Measurements from ENCODE around the gene RNF141.

The RNF141 gene

DNA sequence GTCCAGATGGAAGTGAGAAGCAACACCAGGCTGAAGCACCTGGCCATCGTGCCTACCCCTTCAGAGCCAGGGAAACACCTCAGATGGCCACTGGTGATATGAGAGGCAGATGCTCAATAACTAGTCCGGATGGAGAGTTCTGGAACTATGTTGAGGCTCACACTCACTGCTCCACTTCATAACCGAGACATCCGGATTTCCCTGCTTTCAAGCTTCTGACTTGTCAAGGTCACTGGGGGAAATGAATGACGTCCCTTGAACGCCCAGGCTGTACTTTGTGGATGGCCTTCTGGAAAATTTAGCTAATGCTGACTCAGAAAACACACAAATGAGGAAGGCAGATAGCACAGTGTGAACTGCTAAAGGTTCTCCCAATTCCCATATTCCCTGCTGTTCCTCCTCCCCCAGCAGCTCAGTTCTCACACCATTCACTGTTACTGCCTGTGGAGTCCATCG is 27.5 kb upstream of the RNF141 start, which contains the start of gene LYVE1:
LYVE1 (minus strand) TSS at position 180 of the 456 bp plus-strand sequence; CDS start at position 47, 133 bp downstream.
- Mint-ChIP-seq H3K36me3 (ENCODE audit: low read depth) (no peaks in the 10 kb centered on the region), H3K9me3 (no peaks in the 10 kb centered on the region), H3K4me1 (ENCODE audit: low read depth) (no peaks in the 10 kb centered on the region), H3K27ac (no peak within 1 kb of the TSS), H3K4me3 (no peak within 1 kb of the TSS), H3K27me3 (ENCODE audit: low read depth) (peaks cover 11% of the 10 kb centered on the region)
- DNase-seq (ENCODE audit: low spot score): no peak

DNA sequence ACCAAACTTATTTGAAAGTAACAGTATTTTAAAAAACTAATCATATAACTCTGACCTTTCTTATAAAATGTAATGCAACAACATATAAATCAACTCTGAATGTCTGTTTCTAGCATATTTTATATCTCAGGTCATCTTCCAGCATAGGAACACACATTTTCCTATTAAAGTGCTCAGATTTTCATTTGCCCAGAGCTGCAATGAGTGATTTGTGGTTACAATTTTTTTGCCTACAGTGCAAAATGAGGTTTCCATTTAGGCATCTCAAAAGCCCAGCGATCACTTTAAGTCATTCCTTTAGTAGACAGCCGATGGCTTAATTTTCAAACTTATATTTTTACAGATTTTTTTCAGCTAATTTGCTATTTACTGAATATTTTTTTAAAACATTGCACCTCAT is 26.5 kb upstream of the RNF141 start:
- no peak overlapping the region for H3K4me3 Mint-ChIP-seq
- H3K27me3 Mint-ChIP-seq (ENCODE audit: low read depth): peaks cover 11% of the 10 kb centered on the region
- H3K9me3 Mint-ChIP-seq: no peaks in the 10 kb centered on the region
- H3K36me3 Mint-ChIP-seq (ENCODE audit: low read depth): no peaks in the 10 kb centered on the region
- DNase-seq (ENCODE audit: low spot score): no peak
- H3K27ac Mint-ChIP-seq: no peak overlapping the region
- H3K4me1 Mint-ChIP-seq (ENCODE audit: low read depth): no peaks in the 10 kb centered on the region

- no peaks in the 10 kb centered on the region for H3K36me3 Mint-ChIP-seq (ENCODE audit: low read depth)
- H3K9me3 Mint-ChIP-seq: no peaks in the 10 kb centered on the region
- H3K27ac Mint-ChIP-seq: no peak overlapping the region
- H3K4me3 Mint-ChIP-seq: no peak overlapping the region
- H3K4me1 Mint-ChIP-seq (ENCODE audit: low read depth): no peaks in the 10 kb centered on the region
- DNase-seq (ENCODE audit: low spot score): no peak
- peaks cover 6% of the 10 kb centered on the region for H3K27me3 Mint-ChIP-seq (ENCODE audit: low read depth)
These were observed 25.4 kb upstream of the RNF141 start for GRCh38 chr11:10566257-10566957.

DNA sequence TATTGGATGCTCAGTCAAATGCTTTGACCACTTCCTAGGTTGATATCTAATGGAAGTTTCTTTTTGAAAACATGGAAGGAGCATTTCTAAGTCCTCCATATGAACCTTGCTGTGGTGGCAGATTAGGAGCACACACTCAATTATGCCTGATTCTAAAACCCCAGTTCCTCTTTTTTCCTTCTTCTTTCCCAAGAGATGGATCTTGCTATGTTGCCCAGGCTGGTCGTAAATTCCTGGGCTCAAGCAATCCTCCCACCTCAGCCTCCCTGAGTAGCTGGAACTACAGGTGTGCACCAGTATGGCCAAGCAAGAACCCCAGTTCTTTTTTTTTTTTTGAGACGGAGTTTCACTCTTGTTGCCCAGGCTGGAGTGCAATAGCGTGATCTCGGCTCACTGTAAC is 24.5 kb upstream of the RNF141 start:
- no peaks in the 10 kb centered on the region for H3K4me1 Mint-ChIP-seq (ENCODE audit: low read depth)
- no peak overlapping the region for H3K4me3 Mint-ChIP-seq
- H3K27me3 Mint-ChIP-seq (ENCODE audit: low read depth): peaks cover 6% of the 10 kb centered on the region
- no peak overlapping the region for H3K27ac Mint-ChIP-seq
- H3K36me3 Mint-ChIP-seq (ENCODE audit: low read depth): no peaks in the 10 kb centered on the region
- DNase-seq (ENCODE audit: low spot score): no peak
- no peaks in the 10 kb centered on the region for H3K9me3 Mint-ChIP-seq

GRCh38 chr11:10564696-10565318 is 23.8 kb upstream of the RNF141 start:
- H3K27ac Mint-ChIP-seq: no peak overlapping the region
- H3K27me3 Mint-ChIP-seq (ENCODE audit: low read depth): peaks cover 6% of the 10 kb centered on the region
- DNase-seq (ENCODE audit: low spot score): no peak
- no peak overlapping the region for H3K4me3 Mint-ChIP-seq
- H3K9me3 Mint-ChIP-seq: no peaks in the 10 kb centered on the region
- H3K4me1 Mint-ChIP-seq (ENCODE audit: low read depth): no peaks in the 10 kb centered on the region
- H3K36me3 Mint-ChIP-seq (ENCODE audit: low read depth): no peaks in the 10 kb centered on the region

GRCh38 chr11:10564030-10564429 is 23.0 kb upstream of the RNF141 start:
- no peak overlapping the region for H3K27ac Mint-ChIP-seq
- H3K4me3 Mint-ChIP-seq: no peak overlapping the region
- no peaks in the 10 kb centered on the region for H3K4me1 Mint-ChIP-seq (ENCODE audit: low read depth)
- H3K27me3 Mint-ChIP-seq (ENCODE audit: low read depth): peaks cover 3% of the 10 kb centered on the region
- no peak for DNase-seq (ENCODE audit: low spot score)
- no peaks in the 10 kb centered on the region for H3K9me3 Mint-ChIP-seq
- no peaks in the 10 kb centered on the region for H3K36me3 Mint-ChIP-seq (ENCODE audit: low read depth)

DNA sequence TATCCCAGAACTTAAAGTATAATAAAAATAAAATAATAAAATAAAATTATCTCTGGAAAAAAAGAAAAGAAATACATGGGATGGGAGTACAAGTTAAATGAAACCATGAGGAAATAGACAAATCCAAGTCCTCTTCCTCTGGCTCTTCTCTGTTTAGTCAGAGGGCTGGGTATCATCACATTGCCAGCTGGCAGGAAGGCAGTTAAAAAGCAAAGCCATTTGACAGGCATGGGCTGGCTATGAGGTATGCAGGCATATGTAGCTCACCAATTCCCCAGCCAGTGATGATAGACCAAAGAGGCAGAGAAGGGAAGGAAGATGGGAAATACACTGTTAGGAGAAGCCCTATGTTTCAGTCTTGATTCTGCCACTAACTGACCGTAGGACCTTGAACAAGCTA is 21.0 kb upstream of the RNF141 start:
- no peaks in the 10 kb centered on the region for H3K36me3 Mint-ChIP-seq (ENCODE audit: low read depth)

GRCh38 chr11:10561043-10561818 is 20.2 kb upstream of the RNF141 start:
- Mint-ChIP-seq H3K4me3 (no peak overlapping the region), H3K9me3 (no peaks in the 10 kb centered on the region), H3K27ac (no peak overlapping the region), H3K27me3 (ENCODE audit: low read depth) (peaks cover 9% of the 10 kb centered on the region), H3K36me3 (ENCODE audit: low read depth) (no peaks in the 10 kb centered on the region), H3K4me1 (ENCODE audit: low read depth) (no peaks in the 10 kb centered on the region)
- no peak for DNase-seq (ENCODE audit: low spot score)

More for the DNA sequence above, 21.0 kb upstream of the RNF141 start:
- DNase-seq (ENCODE audit: low spot score): no peak
- Mint-ChIP-seq H3K9me3 (no peaks in the 10 kb centered on the region), H3K27me3 (ENCODE audit: low read depth) (peaks cover 8% of the 10 kb centered on the region), H3K4me3 (no peak overlapping the region), H3K4me1 (ENCODE audit: low read depth) (no peaks in the 10 kb centered on the region), H3K27ac (no peak overlapping the region)

DNA sequence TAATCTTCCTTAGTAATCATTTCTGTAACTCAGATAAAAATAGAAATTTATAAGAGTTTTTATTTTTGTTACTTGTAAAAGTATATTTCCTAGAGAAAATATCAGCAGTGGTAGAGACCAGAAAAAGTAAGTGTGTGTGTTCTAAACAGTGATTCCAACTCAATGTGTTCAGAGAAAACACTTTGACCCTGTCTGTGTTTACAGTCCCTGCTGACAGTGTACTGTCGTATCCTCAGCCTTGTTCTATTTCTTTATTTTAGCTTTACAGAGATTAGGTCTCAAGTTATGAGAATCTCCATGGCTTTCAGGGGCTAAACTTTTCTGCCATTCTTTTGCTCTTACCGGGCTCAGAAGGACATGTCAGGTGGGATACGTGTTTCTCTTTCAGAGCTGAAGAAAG is 17.3 kb upstream of the RNF141 start:
- Mint-ChIP-seq H3K4me3 (no peak overlapping the region), H3K9me3 (no peaks in the 10 kb centered on the region), H3K4me1 (ENCODE audit: low read depth) (no peaks in the 10 kb centered on the region), H3K27ac (no peak overlapping the region), H3K36me3 (ENCODE audit: low read depth) (no peaks in the 10 kb centered on the region), H3K27me3 (ENCODE audit: low read depth) (peaks cover 13% of the 10 kb centered on the region)
- DNase-seq (ENCODE audit: low spot score): no peak

- peaks cover 4% of the 10 kb centered on the region for H3K9me3 Mint-ChIP-seq
- no peak overlapping the region for H3K4me3 Mint-ChIP-seq
- no peak overlapping the region for H3K27ac Mint-ChIP-seq
- no peaks in the 10 kb centered on the region for H3K36me3 Mint-ChIP-seq (ENCODE audit: low read depth)
- H3K4me1 Mint-ChIP-seq (ENCODE audit: low read depth): no peaks in the 10 kb centered on the region
- DNase-seq (ENCODE audit: low spot score): no peak
- H3K27me3 Mint-ChIP-seq (ENCODE audit: low read depth): peaks cover 15% of the 10 kb centered on the region
These were observed 15.6 kb upstream of the RNF141 start for GRCh38 chr11:10556590-10556989.

- Mint-ChIP-seq H3K36me3 (ENCODE audit: low read depth) (no peaks in the 10 kb centered on the region), H3K27ac (no peak overlapping the region)
These were observed 10.9 kb upstream of the RNF141 start for GRCh38 chr11:10551845-10552352.

GRCh38 chr11:10551290-10551592 is 10.3 kb upstream of the RNF141 start:
- H3K27me3 Mint-ChIP-seq (ENCODE audit: low read depth): peaks cover 9% of the 10 kb centered on the region
- H3K9me3 Mint-ChIP-seq: peaks cover 4% of the 10 kb centered on the region
- no peaks in the 10 kb centered on the region for H3K36me3 Mint-ChIP-seq (ENCODE audit: low read depth)
- H3K4me1 Mint-ChIP-seq (ENCODE audit: low read depth): no peaks in the 10 kb centered on the region
- no peak for DNase-seq (ENCODE audit: low spot score)
- H3K4me3 Mint-ChIP-seq: no peak overlapping the region
- H3K27ac Mint-ChIP-seq: no peak overlapping the region

More at GRCh38 chr11:10551845-10552352, 10.9 kb upstream of the RNF141 start:
- peaks cover 4% of the 10 kb centered on the region for H3K9me3 Mint-ChIP-seq
- no peak for DNase-seq (ENCODE audit: low spot score)
- H3K4me1 Mint-ChIP-seq (ENCODE audit: low read depth): no peaks in the 10 kb centered on the region
- peaks cover 13% of the 10 kb centered on the region for H3K27me3 Mint-ChIP-seq (ENCODE audit: low read depth)
- no peak overlapping the region for H3K4me3 Mint-ChIP-seq

- Mint-ChIP-seq H3K4me1 (ENCODE audit: low read depth) (no peaks in the 10 kb centered on the region), H3K36me3 (ENCODE audit: low read depth) (no peaks in the 10 kb centered on the region), H3K27ac (no peak overlapping the region), H3K4me3 (no peak overlapping the region), H3K9me3 (peaks cover 4% of the 10 kb centered on the region), H3K27me3 (ENCODE audit: low read depth) (peaks cover 7% of the 10 kb centered on the region)
- DNase-seq (ENCODE audit: low spot score): no peak
These were observed 9.7 kb upstream of the RNF141 start for GRCh38 chr11:10550503-10551289.

Data from T-helper 2 cell treated with Interferon-gamma antibody and Interleukin-4, amounts not matched to agents 5 μg/mL and 100 μg/mL, for 36 hours (primary cell).